ENCODE data around the gene MCRIP1. TPM values are rescaled to one million over a fixed set of nuclear protein-coding genes. Genes with fewer than 3 reads are reported as not detected.

MCRIP1 gene
- total and polyA plus RNA-seq, 8 donors: 61.7 to 97.6 (median 80.7) TPM

- Histone ChIP-seq H3K27me3 (no peaks in the 10 kb centered on the region), H3K27ac (peak overlapping the region in 1 of 2 donors; percentile 1), H3K36me3 (peaks cover 0 to 57% of the 10 kb centered on the region in 2 donors), H3K4me3 (peak overlapping the region in 1 of 2 donors; percentile 97), H3K4me1 (peaks cover 16 to 71% of the 10 kb centered on the region in 2 donors), H3K9me3 (no peaks in the 10 kb centered on the region)
- TF ChIP-seq CTCF (IDR thresholded peaks at IDR 0.05): no peak
- DNase-seq (no peak), ATAC-seq (no peak)
- intact Hi-C loops (cut with DNase I): no loop called here
Measured at GRCh38 chr17:81858170-81858966, 25.3 kb upstream of the MCRIP1 start.

- DNase-seq (no peak), ATAC-seq (peak; percentile 13)
- H3K9me3 ChIP-seq: no peaks in the 10 kb centered on the region
- no peak for TF ChIP-seq CTCF (IDR thresholded peaks at IDR 0.05)
- H3K4me1 ChIP-seq: peaks cover 12 to 49% of the 10 kb centered on the region in 2 donors
- no peak overlapping the region for H3K27ac ChIP-seq
- H3K4me3 ChIP-seq: no peak overlapping the region
- peaks cover 0 to 89% of the 10 kb centered on the region in 2 donors for H3K36me3 ChIP-seq
- intact Hi-C loops (cut with DNase I): no loop called here
- no peaks in the 10 kb centered on the region for H3K27me3 ChIP-seq
Measured at GRCh38 chr17:81854974-81855774, 22.1 kb upstream of the MCRIP1 start.

- Histone ChIP-seq H3K27ac (no peak overlapping the region), H3K36me3 (peaks cover 0 to 99% of the 10 kb centered on the region in 2 donors), H3K4me3 (no peak overlapping the region), H3K27me3 (no peaks in the 10 kb centered on the region), H3K4me1 (peaks cover 0 to 25% of the 10 kb centered on the region in 2 donors), H3K9me3 (no peaks in the 10 kb centered on the region)
- DNase-seq (no peak), ATAC-seq (no peak)
- TF ChIP-seq CTCF (IDR thresholded peaks at IDR 0.05): no peak
- intact Hi-C loops (cut with DNase I): no loop called here
Measured at GRCh38 chr17:81852237-81852636, 19.1 kb upstream of the MCRIP1 start.

- H3K27ac ChIP-seq: no peak overlapping the region
- H3K4me1 ChIP-seq: peaks cover 0 to 17% of the 10 kb centered on the region in 2 donors
- no peak for DNase-seq
- intact Hi-C loops (cut with DNase I): no loop called here
- ATAC-seq: no peak
- H3K9me3 ChIP-seq: no peaks in the 10 kb centered on the region
- H3K27me3 ChIP-seq: no peaks in the 10 kb centered on the region
- no peak for TF ChIP-seq CTCF (IDR thresholded peaks at IDR 0.05)
- no peak overlapping the region for H3K4me3 ChIP-seq
- peaks cover 0 to 99% of the 10 kb centered on the region in 2 donors for H3K36me3 ChIP-seq
Measured at GRCh38 chr17:81851423-81851822, 18.3 kb upstream of the MCRIP1 start.

- intact Hi-C loops (cut with DNase I): no loop called here
- DNase-seq: no peak
- Histone ChIP-seq H3K4me3 (no peak overlapping the region), H3K4me1 (peaks cover 0 to 5% of the 10 kb centered on the region in 2 donors), H3K27me3 (no peaks in the 10 kb centered on the region), H3K27ac (no peak overlapping the region), H3K36me3 (peaks cover 0 to 100% of the 10 kb centered on the region in 2 donors), H3K9me3 (no peaks in the 10 kb centered on the region)
- ATAC-seq: no peak
- no peak for TF ChIP-seq CTCF (IDR thresholded peaks at IDR 0.05)
Measured at GRCh38 chr17:81849457-81849856, 16.4 kb upstream of the MCRIP1 start.

Measured in left lung (tissue), 10 donors.